Measurements from ENCODE around the gene IL20RB. TPM values are rescaled to one million over a fixed set of nuclear protein-coding genes. Genes with fewer than 3 reads are reported as not detected.

IL20RB gene
- total and polyA plus RNA-seq, 10 donors: 0.33 to 3.1 (median 0.85) TPM

- peak overlapping the region in 1 of 8 donors; percentile 22 for H3K27ac ChIP-seq
- no peak for TF ChIP-seq POLR2A (IDR thresholded peaks at IDR 0.05)
- TF ChIP-seq POLR2AphosphoS5 (IDR thresholded peaks at IDR 0.05): no peak
- TF ChIP-seq, protein P1, sequence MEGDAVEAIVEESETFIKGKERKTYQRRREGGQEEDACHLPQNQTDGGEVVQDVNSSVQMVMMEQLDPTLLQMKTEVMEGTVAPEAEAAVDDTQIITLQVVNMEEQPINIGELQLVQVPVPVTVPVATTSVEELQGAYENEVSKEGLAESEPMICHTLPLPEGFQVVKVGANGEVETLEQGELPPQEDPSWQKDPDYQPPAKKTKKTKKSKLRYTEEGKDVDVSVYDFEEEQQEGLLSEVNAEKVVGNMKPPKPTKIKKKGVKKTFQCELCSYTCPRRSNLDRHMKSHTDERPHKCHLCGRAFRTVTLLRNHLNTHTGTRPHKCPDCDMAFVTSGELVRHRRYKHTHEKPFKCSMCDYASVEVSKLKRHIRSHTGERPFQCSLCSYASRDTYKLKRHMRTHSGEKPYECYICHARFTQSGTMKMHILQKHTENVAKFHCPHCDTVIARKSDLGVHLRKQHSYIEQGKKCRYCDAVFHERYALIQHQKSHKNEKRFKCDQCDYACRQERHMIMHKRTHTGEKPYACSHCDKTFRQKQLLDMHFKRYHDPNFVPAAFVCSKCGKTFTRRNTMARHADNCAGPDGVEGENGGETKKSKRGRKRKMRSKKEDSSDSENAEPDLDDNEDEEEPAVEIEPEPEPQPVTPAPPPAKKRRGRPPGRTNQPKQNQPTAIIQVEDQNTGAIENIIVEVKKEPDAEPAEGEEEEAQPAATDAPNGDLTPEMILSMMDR (IDR thresholded peaks at IDR 0.05 in 8 of 11, conservative IDR thresholded peaks at IDR 0.05 in 3 of 11): no peak
- peaks cover 0 to 11% (median 2%) of the 10 kb centered on the region in 8 donors for H3K9me3 ChIP-seq
- no peak for DNase-seq
- intact Hi-C loops (cut with DNase I; ENCODE audit: low total_unique reads): no loop called here
- H3K4me3 ChIP-seq: no peak overlapping the region
- 65 to 83% (median 75%) methylated on average over 1 of the region's 1 CpG for WGBS, 5 donors
- H3K27me3 ChIP-seq (replicated peaks in 1 of 7): no peaks in the 10 kb centered on the region
- H3K36me3 ChIP-seq: peaks cover 0 to 14% (median 5%) of the 10 kb centered on the region in 6 donors
- H3K4me1 ChIP-seq: peaks cover 13 to 82% (median 52%) of the 10 kb centered on the region in 6 donors
Measured at GRCh38 chr3:136939489-136939888, 18.3 kb upstream of the IL20RB start.

- intact Hi-C loops (cut with DNase I; ENCODE audit: low total_unique reads): no loop called here
- Histone ChIP-seq H3K36me3 (peaks cover 0 to 12% (median 8%) of the 10 kb centered on the region in 6 donors), H3K4me1 (peaks cover 13 to 80% (median 50%) of the 10 kb centered on the region in 6 donors), H3K9me3 (no peaks in the 10 kb centered on the region), H3K27me3 (replicated peaks in 1 of 7) (no peaks in the 10 kb centered on the region), H3K4me3 (no peak overlapping the region), H3K27ac (peak overlapping the region in 4 of 8 donors; percentile 18 to 44 (median 28))
- no peak for DNase-seq
- WGBS, 5 donors: 41 to 69% (median 57%) methylated on average over 1 of the region's 1 CpG
- TF ChIP-seq POLR2AphosphoS5 (IDR thresholded peaks at IDR 0.05): no peak
- TF ChIP-seq, protein P1 (IDR thresholded peaks at IDR 0.05 in 8 of 11, conservative IDR thresholded peaks at IDR 0.05 in 3 of 11): no peak
- no peak for TF ChIP-seq POLR2A (IDR thresholded peaks at IDR 0.05)
Measured at GRCh38 chr3:136942803-136943202, 15.0 kb upstream of the IL20RB start.

- WGBS, 5 donors: 50 to 66% (median 52%) methylated on average over 3 of the region's 3 CpGs
- peak overlapping the region in 7 of 8 donors; percentile 8 to 55 (median 26) for H3K27ac ChIP-seq
- H3K4me3 ChIP-seq: peak overlapping the region in 2 of 8 donors; percentile 2 to 12
Measured at GRCh38 chr3:136943436-136943835, 14.3 kb upstream of the IL20RB start.

GRCh38 chr3:136946978-136947377, 10.8 kb upstream of the IL20RB start:
- no peaks in the 10 kb centered on the region for H3K27me3 ChIP-seq (replicated peaks in 1 of 7)
- TF ChIP-seq, protein P1 (IDR thresholded peaks at IDR 0.05 in 8 of 11, conservative IDR thresholded peaks at IDR 0.05 in 3 of 11): no peak
- no peak for TF ChIP-seq POLR2A (IDR thresholded peaks at IDR 0.05)
- TF ChIP-seq POLR2AphosphoS5 (IDR thresholded peaks at IDR 0.05): no peak
- intact Hi-C loops (cut with DNase I; ENCODE audit: low total_unique reads): no loop called here
- peaks cover 8 to 68% (median 43%) of the 10 kb centered on the region in 6 donors for H3K4me1 ChIP-seq
- no peak overlapping the region for H3K4me3 ChIP-seq
- no peak overlapping the region for H3K27ac ChIP-seq
- DNase-seq: no peak
- no peaks in the 10 kb centered on the region for H3K9me3 ChIP-seq
- WGBS, 5 donors: 88 to 100% (median 94%) methylated on average over 1 of the region's 1 CpG
- peaks cover 0 to 19% (median 8%) of the 10 kb centered on the region in 6 donors for H3K36me3 ChIP-seq

More at GRCh38 chr3:136943436-136943835, 14.3 kb upstream of the IL20RB start:
- no peak for DNase-seq
- Histone ChIP-seq H3K36me3 (peaks cover 0 to 15% (median 8%) of the 10 kb centered on the region in 6 donors), H3K27me3 (replicated peaks in 1 of 7) (no peaks in the 10 kb centered on the region), H3K4me1 (peaks cover 12 to 80% (median 47%) of the 10 kb centered on the region in 6 donors), H3K9me3 (no peaks in the 10 kb centered on the region)
- intact Hi-C loops (cut with DNase I; ENCODE audit: low total_unique reads): no loop called here
- TF ChIP-seq POLR2AphosphoS5 (IDR thresholded peaks at IDR 0.05) (no peak), POLR2A (IDR thresholded peaks at IDR 0.05) (no peak)
- TF ChIP-seq, protein P1 (IDR thresholded peaks at IDR 0.05 in 8 of 11, conservative IDR thresholded peaks at IDR 0.05 in 3 of 11): no peak

All from spleen (tissue), 11 donors.